Fibroblast of villous mesenchyme (primary cell): Measurements from ENCODE around the gene CDH12. TPM values are rescaled to one million over a fixed set of nuclear protein-coding genes. Genes with fewer than 3 reads are reported as not detected.

ENCODE experiments used
- DNase-seq: peaks from one replicate; pipeline ENCODE4 v3.0.0-alpha.2; 2010; ENCODE audit warnings: low read depth
- H3K4me3 ChIP-seq: 2 replicates; pipeline ENCODE4 v1.5.1; 2011; ENCODE audit warnings: low read depth, mild to moderate bottlenecking, low read length
- total RNA-seq: library from RNA; depleted of rRNA; stranded (reverse); fragments of >200 nt; gene quantifications from 2 replicates; pipeline ENCODE4 v1.2.3, GENCODE V29; 2012
- TF ChIP-seq, protein P1 (sequence below): IDR thresholded peaks from 2 replicates; pipeline ENCODE4 v1.5.1; 2012; ENCODE audit warnings: low read depth, mild to moderate bottlenecking, low read length; ENCODE audit not compliant: insufficient read depth

CDH12 gene
- total RNA-seq, 1 donor = not detected

- TF ChIP-seq, protein P1, sequence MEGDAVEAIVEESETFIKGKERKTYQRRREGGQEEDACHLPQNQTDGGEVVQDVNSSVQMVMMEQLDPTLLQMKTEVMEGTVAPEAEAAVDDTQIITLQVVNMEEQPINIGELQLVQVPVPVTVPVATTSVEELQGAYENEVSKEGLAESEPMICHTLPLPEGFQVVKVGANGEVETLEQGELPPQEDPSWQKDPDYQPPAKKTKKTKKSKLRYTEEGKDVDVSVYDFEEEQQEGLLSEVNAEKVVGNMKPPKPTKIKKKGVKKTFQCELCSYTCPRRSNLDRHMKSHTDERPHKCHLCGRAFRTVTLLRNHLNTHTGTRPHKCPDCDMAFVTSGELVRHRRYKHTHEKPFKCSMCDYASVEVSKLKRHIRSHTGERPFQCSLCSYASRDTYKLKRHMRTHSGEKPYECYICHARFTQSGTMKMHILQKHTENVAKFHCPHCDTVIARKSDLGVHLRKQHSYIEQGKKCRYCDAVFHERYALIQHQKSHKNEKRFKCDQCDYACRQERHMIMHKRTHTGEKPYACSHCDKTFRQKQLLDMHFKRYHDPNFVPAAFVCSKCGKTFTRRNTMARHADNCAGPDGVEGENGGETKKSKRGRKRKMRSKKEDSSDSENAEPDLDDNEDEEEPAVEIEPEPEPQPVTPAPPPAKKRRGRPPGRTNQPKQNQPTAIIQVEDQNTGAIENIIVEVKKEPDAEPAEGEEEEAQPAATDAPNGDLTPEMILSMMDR = no peak
- no peak for DNase-seq
- H3K4me3 ChIP-seq = no peak overlapping the region
Observed at GRCh38 chr5:21882074-21882745, 970.9 kb downstream of the CDH12 start.

- no peak for DNase-seq
- TF ChIP-seq, protein P1 = no peak
- no peak overlapping the region for H3K4me3 ChIP-seq
Observed at GRCh38 chr5:21880164-21880563, 973.0 kb downstream of the CDH12 start.

DNA sequence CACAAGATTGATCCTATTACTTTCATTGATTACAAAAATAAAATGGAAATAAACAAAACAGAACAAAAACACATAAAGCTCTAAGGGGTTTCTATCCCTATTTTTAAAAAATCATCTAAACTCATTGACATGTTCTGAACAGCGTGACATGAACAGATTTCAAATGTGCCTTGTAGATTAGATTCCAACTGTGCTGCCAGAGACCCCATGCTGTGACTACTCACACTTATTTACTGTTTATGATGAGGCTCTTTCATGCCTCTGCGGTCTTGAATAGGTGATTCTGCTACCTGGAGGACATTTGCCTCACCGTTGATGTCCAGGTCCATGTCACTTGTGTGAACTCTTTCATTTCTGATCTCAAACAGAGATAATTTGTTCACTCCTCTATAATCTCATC lies 990.2 kb downstream of the CDH12 start:
- TF ChIP-seq, protein P1 = no peak
- no peak for DNase-seq
- H3K4me3 ChIP-seq = no peak overlapping the region

- H3K4me3 ChIP-seq = no peak overlapping the region
- no peak for DNase-seq
- TF ChIP-seq, protein P1 = no peak
Observed at GRCh38 chr5:21858441-21858840, 994.7 kb downstream of the CDH12 start.

GRCh38 chr5:21856987-21857386 lies 996.2 kb downstream of the CDH12 start:
- no peak for DNase-seq
- H3K4me3 ChIP-seq = no peak overlapping the region
- TF ChIP-seq, protein P1 = no peak

GRCh38 chr5:21847300-21847699 lies 1005.8 kb downstream of the CDH12 start:
- no peak for DNase-seq
- no peak overlapping the region for H3K4me3 ChIP-seq
- TF ChIP-seq, protein P1 = no peak

DNA sequence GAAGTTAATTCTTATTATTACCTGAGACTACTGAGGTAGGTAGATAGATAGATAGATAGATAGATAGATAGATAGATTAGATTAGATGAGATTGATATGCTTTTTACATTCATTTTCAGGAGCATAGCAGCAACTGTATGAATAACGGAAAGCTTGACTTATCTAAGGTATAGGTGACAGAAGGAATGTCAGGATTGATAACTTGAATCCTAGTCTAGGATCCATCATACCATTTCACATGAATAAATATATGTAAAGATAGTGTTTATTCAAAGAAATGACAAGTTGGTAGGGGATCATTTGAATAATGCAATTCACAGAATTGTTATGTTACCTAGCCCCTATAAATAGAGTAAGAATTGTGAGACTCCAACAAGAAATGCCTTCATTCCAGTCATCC lies 1008.2 kb downstream of the CDH12 start:
- TF ChIP-seq, protein P1 = no peak
- no peak for DNase-seq
- H3K4me3 ChIP-seq = no peak overlapping the region
